Ureter (tissue), 1 donor: ENCODE measurements around the gene ESM1. TPM values are rescaled to one million over a fixed set of nuclear protein-coding genes. Genes with fewer than 3 reads are reported as not detected.
"Not testable (repeated sequence)": the region's sequence is repeated elsewhere in the genome, so short reads cannot be mapped to it uniquely, and the experiment has no call there.

ENCODE experiments used
- DNase-seq: peaks from one replicate; pipeline ENCODE4 v3.0.0-alpha.2; 2020; ENCODE audit warnings: low spot score
- total RNA-seq: library from RNA; stranded (reverse); gene quantifications from one replicate; pipeline ENCODE4 v1.2.4, GENCODE V29; 2023
- donor health status: DM: yes; HTN: yes; CAD: no.

ESM1 gene, protein sequence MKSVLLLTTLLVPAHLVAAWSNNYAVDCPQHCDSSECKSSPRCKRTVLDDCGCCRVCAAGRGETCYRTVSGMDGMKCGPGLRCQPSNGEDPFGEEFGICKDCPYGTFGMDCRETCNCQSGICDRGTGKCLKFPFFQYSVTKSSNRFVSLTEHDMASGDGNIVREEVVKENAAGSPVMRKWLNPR
- total RNA-seq: not detected

DNA sequence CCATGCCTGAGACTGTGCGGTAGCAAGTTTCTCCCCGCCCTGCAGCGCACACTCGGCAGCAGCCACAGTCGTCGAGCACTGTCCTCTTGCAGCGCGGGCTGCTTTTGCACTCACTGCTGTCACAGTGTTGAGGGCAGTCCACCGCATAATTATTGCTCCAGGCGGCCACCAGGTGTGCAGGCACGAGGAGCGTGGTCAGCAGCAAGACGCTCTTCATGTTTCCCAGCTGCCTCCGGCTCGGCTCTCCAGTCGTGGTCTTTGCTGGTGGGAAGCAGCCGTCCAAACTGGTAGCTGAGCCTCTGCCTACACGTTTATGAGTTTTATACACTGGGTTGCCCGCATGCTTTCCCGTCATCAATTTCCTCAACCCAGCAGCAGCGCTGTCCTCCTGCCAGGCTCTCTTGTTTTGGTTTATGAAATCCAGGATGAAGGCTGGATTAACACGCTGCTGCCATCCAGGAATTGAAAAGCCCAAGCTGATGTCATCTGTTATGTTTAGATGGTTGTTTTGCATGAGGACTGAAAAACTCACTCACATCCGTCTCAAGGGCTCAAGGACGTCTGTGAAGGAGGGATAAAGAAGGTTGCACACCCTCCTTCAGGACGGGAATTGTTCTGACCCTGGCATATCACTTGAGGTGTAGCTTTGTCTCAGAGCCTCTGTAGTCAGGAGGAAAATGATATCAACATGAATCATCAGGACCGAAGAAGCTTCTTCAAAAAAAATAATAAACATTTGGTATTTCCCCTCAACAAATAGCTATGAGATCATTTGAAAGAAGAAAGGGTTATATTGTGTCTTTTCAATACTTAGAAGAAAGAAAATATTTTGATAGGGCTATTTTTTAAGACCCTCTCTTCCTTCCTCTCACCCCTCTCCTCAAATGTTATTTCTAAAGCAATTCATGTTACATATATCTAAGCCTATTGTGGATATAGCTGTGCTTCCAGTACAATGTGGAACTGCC is at the start of gene ESM1:
Gene ESM1, minus strand, starts transcription at position 293 of the 968 bp plus-strand sequence. Its CDS starts 76 bp downstream, at position 217.
- DNase-seq: no peak

DNA sequence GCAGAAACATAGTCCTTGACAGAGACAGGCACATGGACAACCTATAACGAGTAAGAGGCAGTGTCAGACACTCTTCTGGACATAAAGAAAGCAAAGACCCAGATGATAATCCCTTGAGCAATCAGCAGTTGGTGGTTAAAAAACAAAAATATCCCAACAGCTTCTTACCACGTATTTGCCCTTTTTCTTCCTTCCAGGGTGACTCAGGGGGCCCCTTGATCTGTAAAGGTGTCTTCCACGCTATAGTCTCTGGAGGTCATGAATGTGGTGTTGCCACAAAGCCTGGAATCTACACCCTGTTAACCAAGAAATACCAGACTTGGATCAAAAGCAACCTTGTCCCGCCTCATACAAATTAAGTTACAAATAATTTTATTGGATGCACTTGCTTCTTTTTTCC is 48.2 kb upstream of the ESM1 start:
- no peak for DNase-seq

DNA sequence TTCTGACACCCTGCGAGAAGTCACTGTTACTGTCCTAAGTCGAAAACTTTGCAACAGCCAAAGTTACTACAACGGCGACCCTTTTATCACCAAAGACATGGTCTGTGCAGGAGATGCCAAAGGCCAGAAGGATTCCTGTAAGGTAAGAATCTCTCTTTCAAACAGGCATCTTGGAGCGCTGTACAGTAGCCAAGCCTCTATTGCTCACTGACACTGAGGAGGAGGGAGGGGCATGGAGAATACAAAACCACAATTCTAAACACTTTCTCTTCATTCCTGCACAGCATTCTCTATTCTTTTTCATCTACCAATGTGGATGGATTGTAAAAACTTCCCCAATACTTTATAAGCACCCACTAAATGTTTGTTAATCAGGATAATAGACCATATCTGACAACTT is 46.1 kb upstream of the ESM1 start:
- no peak for DNase-seq

- no peak for DNase-seq
These were observed 45.4 kb upstream of the ESM1 start for GRCh38 chr5:55030676-55031369.

- DNase-seq: no peak
These were observed 44.8 kb upstream of the ESM1 start for GRCh38 chr5:55030220-55030619.

DNA sequence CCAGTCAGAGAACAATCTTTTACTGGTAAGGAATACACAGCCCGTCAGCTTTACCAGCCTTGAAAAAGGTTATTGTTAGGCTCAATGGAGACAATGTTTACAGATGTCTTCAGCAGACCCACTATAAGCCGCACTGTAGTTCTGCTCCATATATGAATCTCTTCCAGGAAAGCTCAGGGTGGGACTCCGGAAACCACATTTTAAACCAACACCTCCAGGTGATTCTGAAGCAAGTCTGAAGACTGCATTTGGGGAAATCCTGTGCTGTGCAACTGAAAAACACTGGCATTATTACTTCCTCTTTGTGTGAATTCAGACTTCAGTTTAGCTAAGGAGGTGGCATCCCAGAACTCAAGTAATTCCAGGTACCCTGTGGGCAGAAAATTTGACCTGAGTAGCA is 42.2 kb upstream of the ESM1 start:
- DNase-seq: no peak

- DNase-seq: no peak
These were observed 37.1 kb upstream of the ESM1 start for GRCh38 chr5:55022450-55022849.

DNA sequence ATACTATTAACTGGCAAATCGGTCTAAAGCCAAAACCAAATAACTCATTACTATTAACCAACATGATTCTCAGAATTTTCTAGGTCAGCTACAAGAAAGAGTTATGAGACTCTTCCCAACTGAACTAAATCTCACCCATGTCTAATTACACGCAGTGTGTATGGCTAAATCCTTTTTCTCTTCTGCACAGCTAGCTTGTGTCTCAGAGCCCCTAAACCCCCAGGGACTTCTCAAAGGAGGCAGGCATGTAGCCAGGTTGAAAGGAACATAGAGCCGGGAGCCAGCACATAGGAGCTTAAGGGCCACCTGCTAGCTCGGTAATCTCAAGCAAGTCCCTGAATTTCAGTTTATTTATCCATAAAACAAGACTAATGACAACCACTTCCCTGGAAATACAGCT is 36.4 kb upstream of the ESM1 start:
- DNase-seq: no peak

DNA sequence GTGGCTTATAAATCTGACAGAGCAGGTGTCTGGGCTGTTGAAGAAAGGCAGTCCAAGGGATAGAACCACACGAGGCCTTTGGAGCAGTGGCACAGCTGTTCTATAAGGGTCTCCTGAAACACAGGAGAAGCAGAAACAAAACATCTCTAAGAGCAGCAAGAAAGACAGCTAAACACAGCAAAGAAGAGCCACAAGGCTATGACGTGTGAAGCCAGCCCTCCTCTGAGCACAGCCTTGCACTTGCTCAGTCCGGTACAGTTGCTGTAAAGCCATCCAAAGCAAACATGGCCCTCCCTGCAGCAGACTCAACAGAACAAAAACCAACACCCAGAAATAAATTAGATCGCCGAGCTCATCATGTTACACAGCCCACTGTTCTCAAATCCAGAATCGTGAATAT is 36.0 kb upstream of the ESM1 start:
- no peak for DNase-seq

DNA sequence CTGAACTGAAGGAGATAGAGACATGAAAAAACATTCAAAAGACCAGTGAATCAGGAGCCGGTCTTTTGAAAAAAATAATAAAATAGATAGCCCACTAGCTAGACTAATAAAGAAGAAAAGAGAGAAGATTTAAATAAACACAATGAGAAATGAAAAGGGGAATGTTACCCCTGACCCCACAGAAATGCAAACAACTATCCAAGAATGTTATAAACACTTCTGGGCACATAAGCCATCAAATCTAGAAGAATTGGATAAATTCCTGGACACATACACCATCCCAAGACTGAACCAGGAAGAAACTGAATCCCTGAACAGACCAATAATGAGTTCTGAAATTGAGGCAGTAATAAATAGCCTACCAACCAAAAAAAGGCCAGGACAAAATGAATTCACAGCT is 24.8 kb upstream of the ESM1 start:
- DNase-seq: not testable (repeated sequence)

DNA sequence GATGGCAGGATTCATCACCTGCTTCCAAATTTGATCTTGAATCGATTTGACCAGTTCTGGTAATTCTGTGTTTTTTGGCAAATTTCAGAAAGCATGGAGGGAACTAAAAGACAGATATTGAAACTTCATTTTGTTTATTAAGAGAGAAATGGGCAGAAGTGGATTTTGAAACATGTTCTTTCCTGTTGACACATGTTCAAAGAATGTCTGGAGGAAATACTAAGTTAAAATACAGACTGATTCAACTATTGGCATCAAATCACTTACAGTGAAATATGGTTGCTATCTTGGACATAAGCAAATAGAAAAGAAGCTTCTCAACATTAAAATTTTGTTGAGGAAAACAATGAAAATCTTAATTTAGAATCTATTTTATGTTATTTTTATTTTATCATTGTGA is 19.3 kb upstream of the ESM1 start:
- DNase-seq: no peak

DNA sequence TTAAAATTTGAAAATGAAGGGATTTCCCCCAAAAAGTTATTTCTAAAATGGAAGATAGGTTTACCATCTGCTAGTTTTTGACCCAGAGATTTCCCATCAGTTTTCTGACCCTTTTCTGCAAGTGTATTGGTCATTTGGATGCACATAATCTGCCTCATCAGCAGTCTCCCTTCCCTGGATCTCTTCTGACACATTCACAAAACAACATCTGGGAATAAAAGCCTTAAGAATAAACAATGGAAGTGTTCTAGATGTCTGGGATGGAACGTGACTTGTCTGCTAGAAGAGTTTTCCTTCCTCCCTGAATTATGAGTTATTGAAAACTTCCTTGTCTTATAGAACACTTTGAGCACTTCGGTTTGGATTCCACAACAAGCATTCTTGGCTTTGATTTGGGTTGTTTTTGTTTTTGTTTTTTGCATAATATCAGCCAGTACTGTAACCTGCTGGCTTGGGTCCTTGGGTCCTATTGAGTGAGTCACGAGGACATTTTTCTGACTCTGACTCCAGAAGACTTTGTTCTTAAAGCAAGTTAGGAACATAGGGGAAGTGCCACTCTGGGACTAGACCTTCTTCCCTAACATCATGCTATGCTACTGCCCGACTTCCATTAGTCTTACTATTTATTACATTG is 18.2 kb upstream of the ESM1 start:
- no peak for DNase-seq

DNA sequence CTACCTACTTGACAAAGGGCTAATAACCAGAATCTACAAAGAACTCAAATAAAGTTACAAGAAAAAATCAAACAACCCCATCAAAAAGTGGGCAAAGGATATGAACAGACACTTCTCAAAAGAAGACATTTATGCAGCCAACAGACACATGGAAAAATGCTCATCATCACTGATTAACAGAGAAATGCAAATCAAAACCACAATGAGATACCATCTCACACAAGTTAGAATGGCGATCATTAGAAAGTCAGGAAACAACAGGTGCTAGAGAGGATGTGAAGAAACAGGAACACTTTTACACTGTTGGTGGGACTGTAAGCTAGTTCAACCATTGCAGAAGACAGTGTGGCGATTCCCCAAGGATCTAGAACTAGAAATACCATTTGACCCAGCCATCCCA is 16.8 kb upstream of the ESM1 start:
- DNase-seq: not testable (repeated sequence)

DNA sequence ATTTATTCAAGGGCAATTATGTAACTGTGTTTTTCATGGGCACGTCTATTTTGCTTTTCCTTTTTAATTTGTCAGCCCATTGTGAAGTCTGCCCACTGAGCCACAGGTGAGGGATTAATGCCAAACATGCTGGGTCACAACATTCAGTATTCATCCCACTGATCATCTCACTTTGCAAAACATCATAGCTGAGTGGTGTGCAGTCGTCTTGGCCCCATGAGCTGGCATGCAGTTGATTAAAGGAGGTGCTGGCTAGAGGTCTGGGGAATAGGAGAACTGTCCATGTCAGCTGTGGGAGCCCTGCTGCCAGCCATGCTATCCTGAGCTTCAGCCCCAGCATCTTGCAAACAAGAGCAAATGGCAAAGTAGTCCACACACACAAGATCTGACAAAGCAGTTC is 11.7 kb upstream of the ESM1 start:
- DNase-seq: no peak

- DNase-seq: no peak
These were observed 11.1 kb upstream of the ESM1 start for GRCh38 chr5:54996466-54996865.

DNA sequence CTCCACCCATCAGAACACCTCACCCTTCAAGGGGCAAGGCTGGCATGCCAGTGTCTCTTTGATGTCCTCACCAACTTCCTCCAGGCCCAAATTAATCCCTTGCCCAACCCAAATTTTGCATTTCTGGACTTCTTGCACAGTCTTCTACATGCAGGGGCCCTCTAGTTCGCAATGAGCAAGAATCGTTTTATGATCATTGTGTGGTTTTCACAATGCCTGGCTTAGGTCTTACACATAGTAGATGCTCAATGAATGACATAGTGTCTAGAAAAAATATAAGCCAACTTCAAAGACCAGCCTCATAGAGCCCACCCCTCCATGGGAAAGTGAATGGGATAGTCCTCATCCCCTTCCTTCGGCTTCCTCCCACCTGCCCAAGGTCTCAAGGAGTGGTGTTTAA is 9.8 kb upstream of the ESM1 start:
- no peak for DNase-seq

DNA sequence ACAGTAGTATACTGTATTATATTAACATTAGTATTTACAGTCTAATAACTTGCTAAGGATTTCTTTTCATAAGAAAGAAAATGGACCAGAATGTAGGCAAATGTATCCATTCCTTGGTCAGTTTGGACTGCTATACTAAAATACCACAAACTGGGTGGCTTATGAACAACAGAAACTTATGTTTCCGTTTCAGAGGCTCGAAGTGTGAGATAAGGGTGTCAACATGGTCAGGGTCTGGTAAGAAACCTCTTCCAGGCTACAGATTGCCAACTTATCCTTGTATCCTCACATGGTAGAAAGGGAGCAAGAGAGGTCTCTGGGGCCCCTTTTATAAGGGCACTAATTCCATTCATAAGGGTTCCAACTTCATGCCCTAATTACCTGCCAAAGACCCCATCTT is 9.2 kb upstream of the ESM1 start:
- DNase-seq: no peak

DNA sequence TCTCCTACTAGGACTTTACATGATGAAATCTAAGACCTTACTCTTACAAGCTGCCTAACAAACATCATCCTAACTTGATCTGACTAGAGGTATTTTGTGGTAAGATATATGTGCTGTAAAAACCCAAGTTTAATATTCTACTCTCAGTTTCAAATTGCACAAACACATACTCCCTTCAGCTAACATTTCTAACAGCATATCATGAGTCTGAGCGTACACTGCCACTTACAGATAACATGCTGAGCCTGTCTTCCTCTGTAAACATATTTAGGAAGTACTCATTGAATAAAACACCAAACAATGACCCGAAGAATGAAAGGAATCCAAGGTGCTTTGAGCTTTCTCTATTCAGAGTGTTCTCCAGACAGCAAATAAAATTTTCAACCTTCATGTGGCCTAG is 7.9 kb upstream of the ESM1 start:
- DNase-seq: no peak

- no peak for DNase-seq
These were observed 6.0 kb upstream of the ESM1 start for GRCh38 chr5:54991416-54991815.

- DNase-seq: no peak
These were observed 5.5 kb upstream of the ESM1 start for GRCh38 chr5:54990841-54991258.

GRCh38 chr5:54988817-54989216 is 3.4 kb upstream of the ESM1 start:
- no peak for DNase-seq

GRCh38 chr5:54988218-54988617 is 2.8 kb upstream of the ESM1 start:
- no peak for DNase-seq
